ENCODE data around the gene C16orf82. TPM values are rescaled to one million over a fixed set of nuclear protein-coding genes. Genes with fewer than 3 reads are reported as not detected.

The C16orf82 gene
- total RNA-seq, 2 donors from 2014 or later, result not detected

- H3K36me3 ChIP-seq (replicated peaks in 1 of 2; ENCODE audit: insufficient read depth in 1 of 2, low read depth in 2 of 2), result no peaks in the 10 kb centered on the region
- no peaks in the 10 kb centered on the region for H3K4me1 ChIP-seq
- no peak for DNase-seq
- WGBS, 2 donors, result 61 to 70% methylated on average over 3 of the region's 3 CpGs
- no peak for ATAC-seq
- no peak overlapping the region for H3K27ac ChIP-seq
- H3K4me3 ChIP-seq, result no peak overlapping the region
- no peak for TF ChIP-seq POLR2A (IDR thresholded peaks at IDR 0.05)
- intact Hi-C loops (cut with DNase I), result no loop called here
- H3K27me3 ChIP-seq, result no peaks in the 10 kb centered on the region
- H3K9me3 ChIP-seq, result peaks cover 0 to 5% (median 0%) of the 10 kb centered on the region in 3 donors
These were observed 31.8 kb downstream of the C16orf82 start for GRCh38 chr16:27098366-27099049.

- intact Hi-C loops (cut with DNase I), result no loop called here
- Histone ChIP-seq H3K27me3 (no peaks in the 10 kb centered on the region), H3K4me1 (no peaks in the 10 kb centered on the region), H3K27ac (no peak overlapping the region), H3K36me3 (replicated peaks in 1 of 2; ENCODE audit: insufficient read depth in 1 of 2, low read depth in 2 of 2) (no peaks in the 10 kb centered on the region), H3K4me3 (no peak overlapping the region), H3K9me3 (no peaks in the 10 kb centered on the region)
- no peak for ATAC-seq
- no peak for TF ChIP-seq CTCF (IDR thresholded peaks at IDR 0.05)
- no peak for TF ChIP-seq POLR2A (IDR thresholded peaks at IDR 0.05)
- no peak for DNase-seq
- 44 to 54% methylated on average over 10 to 11 of the region's 11 CpGs for WGBS, 2 donors
These were observed 36.2 kb downstream of the C16orf82 start for GRCh38 chr16:27102701-27103575.

GRCh38 chr16:27103954-27104353, 37.2 kb downstream of the C16orf82 start:
- 89 to 100% methylated on average over 1 of the region's 1 CpG for WGBS, 2 donors
- no peak overlapping the region for H3K4me3 ChIP-seq
- DNase-seq (no peak), ATAC-seq (no peak)
- no peaks in the 10 kb centered on the region for H3K27me3 ChIP-seq
- intact Hi-C loops (cut with DNase I), result no loop called here
- no peaks in the 10 kb centered on the region for H3K4me1 ChIP-seq
- H3K27ac ChIP-seq, result no peak overlapping the region
- H3K9me3 ChIP-seq, result no peaks in the 10 kb centered on the region
- no peaks in the 10 kb centered on the region for H3K36me3 ChIP-seq (replicated peaks in 1 of 2; ENCODE audit: insufficient read depth in 1 of 2, low read depth in 2 of 2)
- TF ChIP-seq POLR2A (IDR thresholded peaks at IDR 0.05), result no peak
- TF ChIP-seq CTCF (IDR thresholded peaks at IDR 0.05), result no peak

GRCh38 chr16:27106305-27106704, 39.6 kb downstream of the C16orf82 start:
- WGBS, 2 donors, result 74 to 77% methylated on average over 6 of the region's 6 CpGs
- no peak for DNase-seq
- intact Hi-C loops (cut with DNase I), result no loop called here
- H3K4me1 ChIP-seq, result peaks cover 8% of the 10 kb centered on the region
- no peak overlapping the region for H3K27ac ChIP-seq
- no peak for ATAC-seq
- no peaks in the 10 kb centered on the region for H3K36me3 ChIP-seq (replicated peaks in 1 of 2; ENCODE audit: insufficient read depth in 1 of 2, low read depth in 2 of 2)
- no peaks in the 10 kb centered on the region for H3K9me3 ChIP-seq
- H3K4me3 ChIP-seq, result no peak overlapping the region
- H3K27me3 ChIP-seq, result peaks cover 0 to 4% of the 10 kb centered on the region in 2 donors
- TF ChIP-seq CTCF (IDR thresholded peaks at IDR 0.05) (no peak), POLR2A (IDR thresholded peaks at IDR 0.05) (no peak)

- 41 to 48% methylated on average over 7 of the region's 7 CpGs for WGBS, 2 donors
- Histone ChIP-seq H3K9me3 (no peaks in the 10 kb centered on the region), H3K27me3 (peaks cover 0 to 4% of the 10 kb centered on the region in 2 donors), H3K4me3 (no peak overlapping the region), H3K4me1 (peaks cover 8% of the 10 kb centered on the region), H3K36me3 (replicated peaks in 1 of 2; ENCODE audit: insufficient read depth in 1 of 2, low read depth in 2 of 2) (no peaks in the 10 kb centered on the region), H3K27ac (no peak overlapping the region)
- intact Hi-C loops (cut with DNase I), result no loop called here
- no peak for ATAC-seq
- DNase-seq, result no peak
- TF ChIP-seq CTCF (IDR thresholded peaks at IDR 0.05) (no peak), POLR2A (IDR thresholded peaks at IDR 0.05) (no peak)
These were observed 40.5 kb downstream of the C16orf82 start for GRCh38 chr16:27107185-27107592.
